NOMO-1 treated with DMSO at 0.1 percent for 48 hours (cell line): Measurements from ENCODE around the gene TLE3.

Experiments
- DNase-seq: peaks from one replicate; lab custom pipeline; 2025; ENCODE audit not compliant: unreplicated experiment; lab: John Stamatoyannopoulos, UW

TLE3 gene

DNA sequence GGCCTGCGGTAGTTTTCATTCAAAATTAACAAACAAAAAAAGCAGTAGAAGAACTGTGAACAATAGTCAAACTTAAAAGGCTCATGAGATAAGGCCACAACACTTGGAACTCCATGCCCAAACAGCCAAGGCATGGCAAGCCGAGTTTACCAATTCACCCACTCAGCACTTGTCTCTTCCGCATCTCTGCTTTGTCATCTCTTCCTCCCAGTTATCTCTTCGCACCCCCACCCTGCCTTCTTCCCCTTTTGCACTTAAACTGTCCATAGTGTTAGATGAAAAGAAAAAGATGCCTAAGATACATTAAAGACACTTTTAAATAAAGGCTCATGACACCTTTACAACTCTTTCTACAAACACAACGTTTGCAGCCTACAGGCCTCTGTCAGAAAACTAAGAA, 11.1 kb downstream of the TLE3 start:
- peak; percentile 72 for DNase-seq

DNA sequence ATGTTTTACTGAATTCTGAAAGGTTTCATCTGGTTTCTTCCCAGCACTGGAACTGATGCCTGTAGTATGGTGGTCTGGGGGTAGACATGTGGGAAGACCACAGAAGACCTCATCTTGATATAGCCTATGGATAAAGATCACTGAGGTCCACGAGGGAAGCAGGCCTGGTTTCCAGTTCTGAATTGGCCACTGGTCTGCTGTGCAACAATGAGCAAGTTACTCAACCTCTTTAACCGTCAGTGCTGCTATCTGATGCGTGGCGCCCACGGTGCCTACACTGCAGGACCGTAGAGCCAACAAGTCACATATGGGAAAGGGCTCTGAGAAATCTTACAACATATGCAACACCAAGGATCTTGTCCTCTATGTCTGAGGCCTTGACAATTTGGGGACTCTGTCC, 13.3 kb downstream of the TLE3 start:
- no peak for DNase-seq

DNA sequence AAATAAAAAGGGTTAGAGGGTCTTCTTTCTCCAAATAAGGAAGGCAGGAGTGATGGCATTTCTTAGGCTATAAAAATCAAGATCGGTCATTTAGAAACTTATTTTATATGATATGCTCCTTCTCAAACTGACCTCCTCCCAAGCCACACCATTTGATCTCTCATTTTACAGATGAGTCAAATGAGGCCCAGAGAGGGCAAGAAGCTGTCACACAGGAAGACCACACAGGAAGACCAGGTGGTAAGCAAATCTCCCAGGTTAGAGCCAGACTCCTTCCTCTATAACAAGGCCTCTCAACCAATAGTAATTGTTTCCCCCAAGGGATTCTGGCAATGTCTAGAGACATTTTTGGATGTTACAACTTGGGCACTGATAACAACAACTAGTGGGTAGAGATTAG, 13.8 kb downstream of the TLE3 start:
- no peak for DNase-seq

DNA sequence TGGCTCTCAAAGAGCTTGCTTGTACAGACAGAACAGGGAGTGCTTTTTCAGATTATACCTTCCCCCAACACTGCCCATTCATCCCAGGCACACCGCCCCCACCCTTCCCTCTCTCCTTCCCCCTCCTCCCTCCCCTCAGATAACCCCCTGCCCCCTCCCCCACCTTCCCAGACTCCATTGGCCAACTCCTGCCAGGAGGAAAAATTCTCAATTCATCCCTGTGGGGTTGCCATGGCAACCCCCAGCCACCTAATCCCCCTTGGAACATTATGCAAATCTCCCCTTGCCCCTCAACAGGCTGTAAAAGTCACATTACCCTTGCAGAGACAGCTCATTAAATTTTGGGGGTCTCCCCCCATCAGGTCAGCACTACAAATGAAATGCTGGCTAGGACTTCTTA, 14.3 kb downstream of the TLE3 start:
- no peak for DNase-seq

DNA sequence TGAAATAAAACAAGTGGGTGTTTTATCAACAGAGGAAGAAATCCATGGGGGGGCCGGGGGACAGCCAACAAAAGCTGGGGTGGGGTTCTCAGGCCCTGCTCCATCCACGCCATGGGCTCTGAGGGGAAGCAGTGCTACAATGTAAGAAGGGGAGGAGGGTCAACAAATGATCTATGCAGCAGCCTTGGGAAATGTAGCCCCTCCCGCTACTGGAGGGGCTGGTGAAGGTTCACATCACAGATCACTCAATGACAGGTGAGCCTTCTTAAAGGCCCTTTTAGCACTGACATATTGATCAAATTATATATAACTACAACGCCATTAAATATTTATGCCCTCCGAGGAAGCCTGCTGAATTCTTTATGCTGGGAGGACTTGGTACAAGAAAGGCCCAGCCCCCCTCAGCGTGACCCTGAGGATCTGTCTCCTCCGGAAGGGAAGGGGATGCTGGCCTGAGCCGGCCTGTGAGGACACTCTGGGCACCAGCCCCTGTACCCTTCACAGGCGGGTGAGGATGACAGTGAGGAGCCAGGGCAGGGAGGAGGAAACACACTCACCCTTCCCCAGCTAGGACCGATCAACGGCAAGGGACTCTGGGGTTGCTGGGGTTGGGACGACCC, 15.3 kb downstream of the TLE3 start:
- DNase-seq: no peak

DNA sequence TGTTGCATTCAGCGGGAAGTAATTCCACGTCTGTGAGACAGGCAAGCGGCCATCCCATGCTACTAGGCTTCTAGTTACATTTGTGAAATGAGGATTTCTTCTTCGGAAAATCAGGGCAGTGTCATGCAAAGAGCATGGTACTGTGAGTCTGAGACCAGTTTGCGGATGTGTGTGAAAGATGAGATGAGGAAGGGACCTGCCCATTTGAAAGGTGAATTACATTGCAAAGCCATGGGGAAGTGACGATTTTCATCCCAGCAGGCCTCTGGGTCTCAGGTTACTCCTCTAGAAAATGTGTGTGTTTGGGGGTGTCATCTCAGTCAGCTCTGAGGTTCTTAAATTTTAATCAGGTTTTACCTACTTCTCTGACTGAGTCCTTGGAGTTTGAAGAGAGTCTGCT, 16.1 kb downstream of the TLE3 start:
- no peak for DNase-seq

DNA sequence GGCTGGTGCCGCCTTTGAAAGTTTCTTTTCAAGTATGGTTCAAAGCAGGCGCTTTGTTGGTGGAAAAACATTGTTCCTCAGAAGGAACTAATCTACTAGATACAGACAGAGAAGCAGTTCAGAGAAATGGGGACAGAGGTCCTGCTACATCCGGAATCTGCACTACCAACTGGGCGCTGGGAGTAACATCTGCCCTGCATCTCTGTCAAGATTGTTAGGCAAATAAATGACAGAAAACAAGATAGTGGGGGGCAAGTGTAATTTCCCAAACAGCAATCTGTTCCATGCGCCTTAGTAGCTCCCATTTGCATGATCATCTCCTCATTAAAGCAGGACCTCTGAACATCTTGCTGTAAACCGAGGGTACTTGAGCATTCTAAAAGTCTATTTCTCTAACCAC, 17.4 kb downstream of the TLE3 start:
- no peak for DNase-seq

DNA sequence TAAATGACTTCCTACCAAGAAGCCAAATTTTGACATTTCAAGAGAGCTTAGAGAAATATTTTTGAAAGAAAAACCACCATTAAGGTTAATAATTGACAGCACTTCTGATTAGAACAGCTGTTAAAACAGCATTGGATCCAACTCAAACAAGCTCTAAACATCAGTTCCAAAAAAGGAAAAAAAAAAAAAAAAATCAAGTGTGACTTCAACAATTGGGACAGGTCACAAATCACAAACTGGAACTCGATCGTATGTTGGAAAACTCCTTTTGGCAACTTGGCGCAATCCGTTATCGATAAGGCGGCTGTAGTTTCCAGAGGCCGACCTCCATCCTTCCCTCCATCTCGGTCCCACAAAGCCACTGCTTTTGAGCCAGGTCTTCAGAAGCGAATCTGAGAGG, 17.8 kb downstream of the TLE3 start:
- no peak for DNase-seq

DNA sequence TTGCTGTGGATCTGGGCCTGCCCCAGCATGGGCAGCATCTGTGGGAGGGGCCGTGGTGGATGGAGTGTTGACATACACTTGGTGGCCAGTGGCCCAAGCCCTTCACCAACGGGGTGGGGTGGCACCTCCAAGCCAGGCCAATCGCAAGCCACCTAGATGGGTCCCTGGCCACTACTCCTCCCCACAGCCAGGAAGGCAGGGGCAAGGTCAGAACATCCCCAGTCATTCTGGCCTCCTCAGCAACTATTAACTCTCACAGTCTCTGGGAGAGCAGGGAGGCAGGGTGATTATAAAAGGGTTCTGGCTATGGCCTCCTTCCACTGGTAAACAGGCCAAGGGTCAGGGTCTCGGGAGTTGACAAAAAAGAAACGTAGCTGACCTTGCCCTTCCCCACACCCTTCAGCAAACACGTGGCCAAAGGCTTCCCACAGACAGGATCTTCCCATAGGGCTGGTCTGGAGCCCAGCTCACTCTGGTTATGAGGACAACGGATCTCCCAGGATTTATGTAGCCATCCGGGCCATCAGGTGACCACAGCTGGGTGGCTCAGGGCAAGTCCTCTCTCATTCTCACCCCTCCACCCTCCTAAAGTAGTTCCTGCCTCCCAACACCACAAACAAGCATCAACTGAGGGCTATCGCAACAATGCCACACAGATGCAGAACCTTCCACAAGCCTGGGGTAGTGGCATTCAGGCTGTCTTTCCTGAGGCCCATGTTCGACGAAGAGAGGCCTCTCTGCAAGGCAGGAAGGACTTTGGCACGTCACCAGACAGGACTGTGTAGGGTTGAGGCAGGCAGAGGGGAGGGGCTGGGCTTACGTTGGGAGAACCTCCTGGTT, 18.9 kb downstream of the TLE3 start:
- DNase-seq: no peak

DNA sequence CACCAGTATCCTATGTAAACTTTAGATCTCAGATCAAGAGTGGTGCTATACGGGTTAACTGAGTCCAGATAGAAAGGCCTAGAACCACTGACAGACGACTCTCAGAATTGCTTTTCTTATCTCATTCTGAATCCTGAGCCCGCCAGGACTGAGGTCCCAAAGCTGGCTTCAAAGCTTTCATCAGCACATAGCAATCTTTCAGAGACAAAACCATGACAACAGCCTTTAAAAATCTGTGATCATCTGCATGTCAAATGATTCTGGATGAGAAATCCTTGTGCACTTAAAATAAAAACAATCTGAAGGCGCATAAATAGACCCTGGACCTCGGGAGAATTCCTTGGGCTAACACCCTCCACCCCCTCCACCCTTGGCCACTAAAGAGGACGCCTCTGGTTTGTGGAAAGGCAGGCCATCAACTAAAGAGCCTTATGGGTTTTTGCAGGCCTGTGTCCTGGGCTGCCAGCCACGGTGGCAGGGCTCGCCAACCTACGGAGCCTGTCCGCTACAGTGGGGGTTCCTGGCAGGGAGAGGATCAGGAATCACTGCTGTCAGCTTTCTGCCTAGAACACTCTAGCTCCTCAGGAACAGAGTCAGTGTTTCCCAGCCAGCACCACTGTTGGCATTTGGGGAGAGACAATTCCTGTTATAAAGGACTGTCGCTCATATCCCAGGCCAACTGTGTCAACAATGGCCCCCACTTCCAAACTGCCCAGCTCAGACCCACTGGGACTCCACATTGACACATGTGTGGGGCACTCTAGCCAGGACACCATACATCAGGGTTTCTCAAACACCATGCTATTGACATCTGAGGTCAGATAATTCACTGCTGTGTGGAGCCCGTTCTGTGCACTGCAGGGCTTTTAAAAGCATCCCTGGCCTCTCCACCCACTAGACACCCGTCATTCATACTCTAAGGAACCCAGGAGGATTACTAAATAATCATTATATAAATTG, 20.2 kb downstream of the TLE3 start:
- DNase-seq: no peak

DNA sequence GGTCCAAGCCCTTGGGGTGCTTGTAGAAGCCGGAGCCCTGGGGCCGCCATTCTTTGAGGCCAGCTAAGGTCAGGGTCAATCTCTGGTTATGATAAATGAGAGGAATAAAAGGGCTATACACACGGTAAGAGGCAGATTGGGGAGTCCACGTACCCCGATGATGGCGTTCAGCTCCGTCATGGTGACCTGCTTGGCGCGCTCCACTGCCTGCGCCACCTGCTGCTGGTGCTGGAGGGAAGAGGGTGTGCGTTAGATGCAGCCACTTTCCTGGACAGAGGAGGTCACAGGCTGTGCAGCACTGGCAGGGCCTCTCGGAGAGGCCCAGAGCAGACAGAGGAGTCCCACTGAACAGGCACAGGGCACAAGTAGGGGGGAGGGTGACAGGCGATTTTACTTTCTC, 23.3 kb downstream of the TLE3 start:
- DNase-seq: no peak

DNA sequence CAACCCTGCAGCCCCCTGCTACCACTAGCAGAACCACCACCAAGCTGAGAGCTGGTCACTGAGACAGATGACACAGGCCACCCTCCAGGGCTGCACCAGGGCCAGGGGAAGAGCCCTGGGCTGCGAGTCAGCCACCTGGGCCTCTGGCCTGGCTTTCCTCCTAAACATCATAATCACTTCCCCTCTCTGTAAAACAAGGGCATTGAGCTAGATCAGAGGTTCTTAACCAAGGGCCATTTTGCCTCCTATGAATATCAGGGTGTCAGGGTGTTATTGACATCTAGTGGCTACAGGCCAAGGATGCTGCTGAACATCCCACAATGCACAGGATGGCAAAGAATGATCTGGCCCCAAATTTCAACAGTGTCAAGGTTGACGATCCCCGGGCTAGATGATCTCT, 25.2 kb downstream of the TLE3 start:
- no peak for DNase-seq

DNA sequence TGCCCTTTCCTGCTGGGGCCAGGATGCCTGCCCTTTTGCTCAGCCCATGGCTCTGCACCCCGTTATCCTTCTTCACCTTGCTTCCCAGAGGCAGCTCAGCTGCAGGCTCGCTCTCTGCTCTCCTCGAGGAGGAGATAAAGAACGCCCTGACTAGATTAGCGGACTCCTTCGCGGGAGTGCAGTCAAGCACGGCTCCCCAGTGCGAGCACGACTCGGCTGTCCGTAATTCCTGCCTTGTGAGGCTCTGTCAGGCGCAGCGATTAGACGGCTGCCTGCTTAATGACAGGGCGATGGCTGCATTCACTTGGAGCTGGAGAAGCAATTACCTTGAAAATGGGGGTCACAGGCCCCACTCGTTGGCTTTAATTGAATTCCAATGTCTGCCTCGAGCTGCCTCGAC, 25.9 kb downstream of the TLE3 start:
- DNase-seq: no peak

DNA sequence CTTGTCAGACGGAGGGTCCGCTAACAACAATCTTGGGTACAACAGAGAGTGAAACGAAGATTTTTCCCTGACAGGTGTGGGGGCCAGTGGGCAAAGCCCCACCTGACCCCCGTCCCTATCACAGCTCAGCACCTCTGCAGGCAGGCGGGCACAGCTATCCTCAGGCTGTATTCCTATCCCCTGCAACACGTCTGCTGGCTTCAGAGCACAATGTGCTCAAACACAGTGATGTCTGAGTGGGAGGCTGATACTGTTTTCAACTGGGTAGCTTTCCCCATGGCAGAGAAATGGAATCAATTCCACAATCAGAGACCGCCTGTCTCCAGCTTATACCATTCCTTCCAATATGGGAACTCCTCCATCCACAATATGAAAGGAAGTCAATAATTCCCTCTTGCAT, 28.0 kb downstream of the TLE3 start:
- no peak for DNase-seq

DNA sequence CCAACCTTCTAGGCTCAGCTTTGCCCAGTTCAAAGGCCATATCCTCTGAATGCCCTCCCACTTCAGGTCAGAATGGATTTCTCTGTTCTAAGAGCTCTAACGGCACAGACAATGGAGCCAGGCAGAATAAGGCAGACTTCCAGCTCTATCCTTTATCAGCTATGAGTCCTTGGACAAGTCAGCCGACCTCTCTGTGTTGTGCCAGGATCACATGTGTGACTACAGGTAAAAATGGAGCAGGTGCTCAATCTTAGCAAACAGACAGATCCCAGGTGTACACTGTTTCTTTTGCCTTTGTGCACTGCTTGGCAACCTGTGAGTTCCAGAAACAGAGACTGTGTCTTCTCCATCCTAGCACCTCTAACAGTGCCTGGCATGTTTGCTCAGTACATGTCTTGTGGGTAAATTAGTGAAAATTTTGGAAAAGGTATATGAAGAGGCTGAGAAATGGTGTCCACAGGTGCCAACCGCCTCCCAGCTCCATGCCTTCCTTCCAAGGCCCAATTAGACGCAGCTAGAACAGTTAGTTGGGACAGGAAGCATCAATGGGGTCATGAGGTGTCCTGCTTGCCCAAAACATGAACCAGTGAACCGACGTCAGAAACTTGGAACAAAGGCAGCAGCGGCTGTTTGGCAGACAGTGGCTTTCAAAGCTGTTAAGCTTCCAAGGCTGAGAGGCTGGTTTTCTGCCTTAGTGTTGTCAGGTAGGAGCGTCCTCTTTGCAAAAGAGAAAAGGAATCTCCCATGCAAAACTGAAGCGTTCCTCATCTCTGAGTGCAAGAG, 28.7 kb downstream of the TLE3 start:
- DNase-seq: no peak

DNA sequence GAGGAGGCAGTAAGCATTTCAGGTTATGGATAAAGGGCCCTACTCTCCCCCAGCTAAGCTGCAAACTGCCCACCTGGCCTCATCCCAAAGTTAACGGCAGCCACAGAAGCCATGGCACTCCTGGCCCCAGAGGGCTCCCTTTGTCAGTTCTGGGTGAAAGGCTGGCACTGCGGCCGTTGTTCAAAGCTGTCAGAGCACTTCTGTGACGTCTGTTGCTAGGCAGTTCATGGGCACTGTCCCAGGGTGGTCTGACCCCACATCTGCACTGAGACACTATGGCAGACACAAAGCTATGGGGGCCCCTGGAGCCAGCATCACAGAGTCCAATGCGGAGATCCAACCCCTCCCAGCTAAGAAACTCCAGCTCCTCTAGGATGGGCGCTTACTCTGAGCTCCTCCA, 30.0 kb downstream of the TLE3 start:
- no peak for DNase-seq

DNA sequence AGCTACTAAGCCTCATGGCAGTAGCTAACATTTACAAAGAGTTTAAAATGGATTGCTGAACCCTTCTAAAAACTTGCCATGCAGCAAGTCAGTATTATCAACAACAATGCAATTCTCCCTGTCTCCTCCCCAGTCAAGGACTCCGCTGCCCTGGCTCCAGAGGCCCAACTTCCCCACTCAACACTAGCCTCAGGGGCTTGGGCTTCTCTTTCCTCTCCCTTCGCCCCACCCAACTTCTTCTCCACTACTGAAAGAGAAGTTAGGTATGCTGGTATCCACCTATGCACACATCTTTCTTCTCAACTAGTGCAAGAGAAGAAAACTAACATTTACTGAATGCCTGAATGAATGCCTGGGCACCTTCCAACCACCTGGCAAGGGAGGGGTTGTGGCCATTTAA, 30.7 kb downstream of the TLE3 start:
- no peak for DNase-seq

DNA sequence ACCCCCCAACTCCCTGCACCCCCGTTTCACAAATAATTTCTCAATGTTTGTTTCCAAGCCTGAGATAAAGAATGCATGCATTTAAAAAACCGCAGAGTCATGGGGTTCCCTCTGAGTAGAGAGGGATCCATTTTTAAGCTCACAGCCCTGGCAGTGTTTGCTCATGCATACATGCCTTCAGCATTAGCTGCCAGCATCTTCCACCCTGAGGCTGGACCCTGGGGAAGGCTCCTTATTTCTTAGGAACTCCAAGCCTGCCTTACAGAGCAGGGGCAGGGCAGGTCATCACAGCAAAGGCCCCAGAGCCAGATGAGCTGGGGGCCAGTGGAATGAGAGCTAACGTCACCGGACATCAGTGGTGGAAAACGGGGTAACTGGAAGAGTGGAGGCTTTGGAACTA, 31.3 kb downstream of the TLE3 start:
- DNase-seq: no peak

DNA sequence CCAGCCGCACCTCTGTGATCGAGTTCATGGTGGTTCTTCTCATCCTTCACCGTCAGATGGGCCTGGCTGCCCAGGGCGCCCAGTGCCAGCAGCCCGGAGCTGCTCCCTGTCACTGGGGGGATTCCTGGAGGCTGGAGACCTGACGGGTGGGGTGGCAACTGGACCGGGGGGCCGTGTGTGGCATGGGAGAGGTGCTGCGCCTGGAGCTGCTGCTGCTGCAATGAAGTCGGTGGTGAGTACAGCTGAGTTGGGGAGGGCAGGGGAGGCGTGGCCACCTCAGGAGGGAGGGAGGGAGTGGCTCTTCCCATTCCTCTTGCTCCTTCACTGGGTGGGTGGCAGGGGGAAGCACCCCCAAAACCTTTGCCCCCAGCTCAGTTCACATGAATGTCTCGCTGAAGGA, 31.7 kb downstream of the TLE3 start:
- no peak for DNase-seq

DNA sequence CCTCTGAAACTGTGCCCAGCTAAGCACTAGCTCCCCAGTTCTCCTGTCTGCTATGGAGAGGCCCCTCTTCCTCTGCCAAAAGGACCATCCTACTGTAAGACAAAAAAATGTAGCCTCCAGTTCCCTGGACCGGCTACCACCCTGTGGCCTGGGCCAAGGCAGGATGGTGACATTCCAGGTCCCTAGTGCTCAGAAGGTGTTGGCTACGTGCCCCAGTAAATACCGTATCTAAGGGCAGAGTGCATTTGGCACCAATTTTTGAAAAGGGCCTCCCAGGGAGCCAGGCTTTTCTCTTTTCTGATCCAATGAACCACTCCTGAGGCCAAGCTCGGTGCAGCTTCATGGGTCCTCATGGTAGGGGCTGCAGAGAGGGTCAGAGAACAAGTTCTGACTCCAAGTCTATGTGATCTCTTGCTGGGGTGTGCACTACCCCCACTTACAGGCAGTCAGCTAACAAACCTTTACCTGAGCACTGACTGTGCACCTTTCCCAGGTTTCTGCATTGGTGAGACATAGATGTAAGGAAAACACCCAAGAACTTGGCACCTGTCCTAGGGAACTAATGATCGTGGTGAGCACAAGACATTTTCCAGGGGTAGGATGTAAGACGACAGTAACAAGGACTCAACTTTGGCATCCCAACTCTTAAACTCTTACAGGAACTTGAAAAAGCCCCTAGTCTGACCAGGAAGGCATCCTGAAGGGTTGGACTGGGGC, 32.6 kb downstream of the TLE3 start:
- no peak for DNase-seq
